Thymus (tissue), 11 donors: ENCODE measurements around the gene ACRBP. TPM values are rescaled to one million over a fixed set of nuclear protein-coding genes. Genes with fewer than 3 reads are reported as not detected.
"Not testable (repeated sequence)": the region's sequence is repeated elsewhere in the genome, so short reads cannot be mapped to it uniquely, and the experiment has no call there.

Source experiments
- DNase-seq, 9 donors: peaks; one replicate each; pipeline ENCODE4 v3.0.0-alpha.2; 2013; ENCODE audit warnings: low spot score in 9 of 9, low read depth in 6 of 9, missing footprints in 1 of 9
- H3K27ac ChIP-seq, 2 donors: one replicate each; pipeline ENCODE4 v1.5.1; 2013; ENCODE audit warnings: control low read depth in 1 of 2, low read depth in 1 of 2, low read length in 1 of 2, mild to moderate bottlenecking in 1 of 2, moderate library complexity in 1 of 2
- H3K27me3 ChIP-seq, 2 donors: one replicate each; pipeline ENCODE4 v1.5.1; 2013; ENCODE audit warnings: low read length in 1 of 2; ENCODE audit not compliant: control insufficient read depth in 2 of 2, insufficient read depth in 1 of 2
- H3K36me3 ChIP-seq, 2 donors: one replicate each; pipeline ENCODE4 v1.5.1; 2013; ENCODE audit warnings: low read length in 1 of 2, mild to moderate bottlenecking in 1 of 2, moderate library complexity in 1 of 2; ENCODE audit not compliant: control insufficient read depth in 2 of 2, insufficient read depth in 2 of 2
- H3K4me1 ChIP-seq, 2 donors: one replicate each; pipeline ENCODE4 v1.5.1; 2013; ENCODE audit warnings: low read length in 2 of 2; ENCODE audit not compliant: control insufficient read depth in 2 of 2, insufficient read depth in 2 of 2
- H3K4me3 ChIP-seq, 2 donors: one replicate each; pipeline ENCODE4 v1.5.1; 2013; ENCODE audit warnings: low read length in 2 of 2, control low read depth in 1 of 2, mild to moderate bottlenecking in 1 of 2
- H3K9me3 ChIP-seq, 2 donors: one replicate each; pipeline ENCODE4 v1.5.1; 2013; ENCODE audit warnings: low read length in 1 of 2, mild to moderate bottlenecking in 1 of 2; ENCODE audit not compliant: control insufficient read depth in 2 of 2, insufficient read depth in 1 of 2
- WGBS: extraction: QIAGEN DNeasy Blood & Tissue Kit; methylation state at CpG from one replicate; pipeline ENCODE4 v1.1.7; 2013; 5-methylcytosine and 5-hydroxymethylcytosine counted together
- polyA plus RNA-seq: library from polyadenylated mRNA; stranded (reverse); fragments of 200-250 nt; gene quantifications from one replicate; pipeline ENCODE4 v1.2.3, GENCODE V29; 2013
- total RNA-seq: library from RNA; stranded (reverse); fragments of 120-200 nt; gene quantifications from one replicate; pipeline ENCODE4 v1.2.4, GENCODE V29; 2013
- donor health status: healthy.

Gene ACRBP
- total and polyA plus RNA-seq, 2 donors, result 2.0 to 10.5 TPM

DNA sequence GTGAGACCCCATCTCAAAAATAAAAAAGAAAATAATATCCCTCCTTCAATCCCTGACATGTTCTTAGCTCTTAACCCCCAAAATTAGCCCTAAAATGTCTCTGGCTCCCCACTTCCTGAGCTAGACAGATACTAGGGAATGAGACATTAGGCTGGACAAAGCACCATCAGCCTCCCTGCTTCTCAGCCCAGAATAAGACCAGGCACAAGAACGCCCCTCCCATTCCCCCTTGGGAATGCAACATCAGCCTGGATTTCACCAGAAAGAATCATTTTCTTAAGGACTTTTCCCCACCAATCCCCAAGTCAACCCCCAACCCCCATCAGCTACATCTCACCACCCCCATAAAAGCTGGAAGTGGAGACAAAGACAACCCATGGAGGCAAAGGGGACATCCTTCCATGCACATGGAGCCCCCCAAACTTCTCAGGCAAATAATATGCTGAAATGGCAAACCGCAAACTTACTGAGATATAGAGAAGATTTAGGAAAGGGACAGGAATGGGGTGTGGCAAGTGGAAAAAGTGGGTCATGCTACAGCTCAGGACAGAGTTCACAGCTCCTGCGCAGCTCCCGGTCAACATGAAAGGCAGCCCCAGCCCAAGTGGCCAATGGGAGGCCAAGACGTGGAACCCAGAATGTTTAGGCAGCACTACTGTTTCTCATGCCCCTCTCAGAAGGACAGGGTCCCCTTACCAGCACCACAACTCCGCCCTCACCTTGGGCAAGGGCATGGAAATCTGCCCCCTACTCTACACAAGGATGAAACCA is 42.8 kb downstream of the ACRBP start:
- Histone ChIP-seq H3K9me3 (peaks cover 0 to 4% of the 10 kb centered on the region in 2 donors), H3K36me3 (peaks cover 37 to 48% of the 10 kb centered on the region in 2 donors), H3K4me1 (peaks cover 24 to 62% of the 10 kb centered on the region in 2 donors), H3K27ac (peak overlapping the region; percentile 34 to 81), H3K27me3 (no peaks in the 10 kb centered on the region), H3K4me3 (peak overlapping the region; percentile 72 to 90)
- WGBS, result 86% methylated on average over 6 of the region's 6 CpGs
- DNase-seq, result no peak

DNA sequence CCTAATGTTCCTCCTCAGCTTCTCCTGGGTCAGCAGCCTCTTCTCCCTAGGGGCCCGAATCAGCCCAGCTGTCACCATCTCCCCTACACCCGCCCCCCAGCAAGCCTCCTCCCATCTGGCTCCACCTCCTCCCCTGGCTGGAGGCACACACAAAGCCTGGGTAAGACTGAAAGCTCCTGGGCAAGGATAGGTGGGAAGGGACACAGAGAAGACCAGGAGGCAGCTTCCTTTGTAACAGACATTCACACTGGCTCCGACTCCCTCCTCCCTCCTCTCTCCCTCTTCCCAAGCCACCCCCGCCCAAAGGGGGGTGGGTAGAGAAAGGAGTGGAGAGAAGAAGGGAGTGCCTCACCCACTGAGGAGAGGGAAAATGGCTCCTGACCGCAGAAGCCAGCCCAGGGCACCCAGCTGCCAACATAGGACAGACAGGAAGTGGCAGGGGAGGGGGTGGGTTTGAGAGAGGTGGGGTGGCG is 44.1 kb downstream of the ACRBP start:
- Histone ChIP-seq H3K27me3 (no peaks in the 10 kb centered on the region), H3K9me3 (peaks cover 0 to 4% of the 10 kb centered on the region in 2 donors), H3K4me1 (peaks cover 24 to 54% of the 10 kb centered on the region in 2 donors), H3K4me3 (peak overlapping the region; percentile 64 to 72), H3K27ac (peak overlapping the region; percentile 81 to 83), H3K36me3 (peaks cover 50 to 61% of the 10 kb centered on the region in 2 donors)
- DNase-seq, result peak in 3 of 9 donors; percentile 58 to 84 (median 64)
- WGBS, result 1% methylated on average over 6 of the region's 6 CpGs

GRCh38 chr12:6602526-6602925 is 44.7 kb downstream of the ACRBP start:
- Histone ChIP-seq H3K27me3 (no peaks in the 10 kb centered on the region), H3K4me3 (peak overlapping the region; percentile 64 to 72), H3K36me3 (peaks cover 56 to 67% of the 10 kb centered on the region in 2 donors), H3K9me3 (peaks cover 0 to 4% of the 10 kb centered on the region in 2 donors), H3K4me1 (peaks cover 24 to 47% of the 10 kb centered on the region in 2 donors), H3K27ac (peak overlapping the region; percentile 54 to 81)
- DNase-seq, result no peak
- 83% methylated on average over 3 of the region's 3 CpGs for WGBS

- H3K9me3 ChIP-seq, H3K27me3 ChIP-seq, H3K4me3 ChIP-seq, H3K4me1 ChIP-seq, H3K27ac ChIP-seq, DNase-seq: not testable (repeated sequence)
- WGBS, result 97% methylated on average over 10 of the region's 10 CpGs
- H3K36me3 ChIP-seq, result peaks cover 97 to 98% of the 10 kb centered on the region in 2 donors
Observed at GRCh38 chr12:6595673-6596072, 51.6 kb downstream of the ACRBP start.

GRCh38 chr12:6592087-6592486 is 55.1 kb downstream of the ACRBP start:
- H3K4me3 ChIP-seq, result no peak overlapping the region
- H3K36me3 ChIP-seq, result peaks cover 94 to 97% of the 10 kb centered on the region in 2 donors
- 97% methylated on average over 8 of the region's 8 CpGs for WGBS
- DNase-seq, result no peak
- no peaks in the 10 kb centered on the region for H3K9me3 ChIP-seq
- no peaks in the 10 kb centered on the region for H3K27me3 ChIP-seq
- H3K27ac ChIP-seq, result no peak overlapping the region
- H3K4me1 ChIP-seq, result no peaks in the 10 kb centered on the region

Other genes with a start within 250 kb of the ACRBP start
- gene CD27, start 202.5 kb downstream of the ACRBP start, total RNA-seq, result 42.3 TPM
- gene CD27, start 202.5 kb downstream of the ACRBP start, polyA plus RNA-seq, result 75.4 TPM
- 60.6 TPM for gene TAPBPL, start 195.4 kb downstream of the ACRBP start, total RNA-seq
- 28.6 TPM for gene TAPBPL, start 195.4 kb downstream of the ACRBP start, polyA plus RNA-seq
- gene VAMP1, start 176.8 kb downstream of the ACRBP start, total RNA-seq, result 8.9 TPM
- 17.2 TPM for gene VAMP1, start 176.8 kb downstream of the ACRBP start, polyA plus RNA-seq
- 252 TPM for gene MRPL51, start 154.2 kb downstream of the ACRBP start, total RNA-seq
- gene MRPL51, start 154.2 kb downstream of the ACRBP start, polyA plus RNA-seq, result 136 TPM
- 69.6 TPM for gene NCAPD2, start 153.3 kb downstream of the ACRBP start, total RNA-seq
- 18.8 TPM for gene NCAPD2, start 153.3 kb downstream of the ACRBP start, polyA plus RNA-seq
- 3,026 TPM for gene GAPDH, start 112.9 kb downstream of the ACRBP start, total RNA-seq
- 1,220 TPM for gene GAPDH, start 112.9 kb downstream of the ACRBP start, polyA plus RNA-seq
- gene IFFO1, start 91.4 kb downstream of the ACRBP start, total RNA-seq, result 6.7 TPM
- gene IFFO1, start 91.4 kb downstream of the ACRBP start, polyA plus RNA-seq, result 52.0 TPM
- 31.1 TPM for gene NOP2, start 79.1 kb downstream of the ACRBP start, total RNA-seq
- gene NOP2, start 79.1 kb downstream of the ACRBP start, polyA plus RNA-seq, result 45.5 TPM
- gene CHD4, start 40.1 kb downstream of the ACRBP start, total RNA-seq, result 177 TPM
- gene CHD4, start 40.1 kb downstream of the ACRBP start, polyA plus RNA-seq, result 230 TPM
- gene LPAR5, start 11.5 kb downstream of the ACRBP start, total RNA-seq, result 2.4 TPM
- gene LPAR5, start 11.5 kb downstream of the ACRBP start, polyA plus RNA-seq, result 3.2 TPM
- 74.0 TPM for gene ING4, start 15.7 kb upstream of the ACRBP start, total RNA-seq
- 70.0 TPM for gene ING4, start 15.7 kb upstream of the ACRBP start, polyA plus RNA-seq
- 17.2 TPM for gene ZNF384, start 41.9 kb upstream of the ACRBP start, total RNA-seq
- gene ZNF384, start 41.9 kb upstream of the ACRBP start, polyA plus RNA-seq, result 39.3 TPM
- 0.09 TPM for gene PIANP, start 53.4 kb upstream of the ACRBP start, total RNA-seq
- gene PIANP, start 53.4 kb upstream of the ACRBP start, polyA plus RNA-seq, result 0.23 TPM
- 28.0 TPM for gene COPS7A, start 76.6 kb upstream of the ACRBP start, total RNA-seq
- gene COPS7A, start 76.6 kb upstream of the ACRBP start, polyA plus RNA-seq, result 39.8 TPM
- gene MLF2, start 105.7 kb upstream of the ACRBP start, total RNA-seq, result 69.5 TPM
- gene MLF2, start 105.7 kb upstream of the ACRBP start, polyA plus RNA-seq, result 131 TPM
- 21.9 TPM for gene PTMS, start 118.9 kb upstream of the ACRBP start, total RNA-seq
- 186 TPM for gene PTMS, start 118.9 kb upstream of the ACRBP start, polyA plus RNA-seq
- 1.5 TPM for gene LAG3, start 125.1 kb upstream of the ACRBP start, total RNA-seq
- 4.8 TPM for gene LAG3, start 125.1 kb upstream of the ACRBP start, polyA plus RNA-seq
- gene CD4, start 142.1 kb upstream of the ACRBP start, total RNA-seq, result 91.9 TPM
- 50.9 TPM for gene CD4, start 142.1 kb upstream of the ACRBP start, polyA plus RNA-seq
- 1.4 TPM for gene GPR162, start 174.4 kb upstream of the ACRBP start, total RNA-seq
- 4.4 TPM for gene GPR162, start 174.4 kb upstream of the ACRBP start, polyA plus RNA-seq
- gene P3H3, start 181.0 kb upstream of the ACRBP start, total RNA-seq, result 1.0 TPM
- 4.4 TPM for gene P3H3, start 181.0 kb upstream of the ACRBP start, polyA plus RNA-seq
- 0.14 TPM for gene GNB3, start 193.5 kb upstream of the ACRBP start, total RNA-seq
- 1.3 TPM for gene GNB3, start 193.5 kb upstream of the ACRBP start, polyA plus RNA-seq
- 44.3 TPM for gene CDCA3, start 203.9 kb upstream of the ACRBP start, total RNA-seq
- 5.9 TPM for gene CDCA3, start 203.9 kb upstream of the ACRBP start, polyA plus RNA-seq
- gene USP5, start 204.7 kb upstream of the ACRBP start, total RNA-seq, result 61.1 TPM
- gene USP5, start 204.7 kb upstream of the ACRBP start, polyA plus RNA-seq, result 32.2 TPM
- 628 TPM for gene TPI1, start 220.1 kb upstream of the ACRBP start, total RNA-seq
- gene TPI1, start 220.1 kb upstream of the ACRBP start, polyA plus RNA-seq, result 282 TPM
- 10.7 TPM for gene SPSB2, start 225.9 kb upstream of the ACRBP start, total RNA-seq
- gene SPSB2, start 225.9 kb upstream of the ACRBP start, polyA plus RNA-seq, result 14.9 TPM